Neural cell (in vitro differentiated cells): ENCODE measurements around the gene OSCAR.

Experiments used
- CTCF ChIP-seq: fragments of 450-650 bp; IDR thresholded peaks from 2 replicates; pipeline ENCODE4 v1.5.1; 2014; ENCODE audit warnings: antibody characterized with exemption, mild to moderate bottlenecking, moderate library complexity; ENCODE audit not compliant: poor library complexity, severe bottlenecking
- MXI1 ChIP-seq: fragments of 450-650 bp; conservative IDR thresholded peaks from 2 replicates; pipeline ENCODE4 v1.6.1; 2014; ENCODE audit warnings: antibody characterized with exemption, mild to moderate bottlenecking; ENCODE audit not compliant: poor library complexity, severe bottlenecking
- POLR2AphosphoS5 ChIP-seq: IDR thresholded peaks from 2 replicates; pipeline ENCODE4 v1.6.1; 2012

GRCh38 chr19:54108496-54108895 lies 7.9 kb upstream of the OSCAR start:
- TF ChIP-seq CTCF, result no peak
- TF ChIP-seq POLR2AphosphoS5, result no peak
- TF ChIP-seq MXI1, result no peak
